ENCODE measurements around the gene RCAN2. TPM values are rescaled to one million over a fixed set of nuclear protein-coding genes. Genes with fewer than 3 reads are reported as not detected.

The RCAN2 gene
- total RNA-seq, 1 donor from 2014 or later = 11.7 TPM

DNA sequence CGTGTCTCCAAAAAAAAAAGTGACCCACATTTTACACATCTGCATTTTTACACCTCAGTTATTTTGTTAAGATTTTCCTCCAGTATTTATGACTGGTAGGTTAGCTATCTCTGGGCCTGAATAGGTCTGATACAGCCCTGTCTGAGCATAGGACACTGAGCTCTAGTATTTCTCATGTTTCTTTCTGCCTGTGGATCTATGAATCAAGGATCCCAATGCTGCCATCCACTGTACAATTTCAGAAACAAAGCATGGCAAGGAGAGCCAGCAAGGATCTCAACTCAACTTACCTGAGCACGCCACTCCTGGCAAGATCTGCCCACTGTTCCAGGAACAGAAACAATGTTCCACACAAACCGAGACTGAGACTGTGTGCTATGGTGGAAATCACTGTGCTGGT is 284.1 kb downstream of the RCAN2 start:
- TF ChIP-seq, protein P1, sequence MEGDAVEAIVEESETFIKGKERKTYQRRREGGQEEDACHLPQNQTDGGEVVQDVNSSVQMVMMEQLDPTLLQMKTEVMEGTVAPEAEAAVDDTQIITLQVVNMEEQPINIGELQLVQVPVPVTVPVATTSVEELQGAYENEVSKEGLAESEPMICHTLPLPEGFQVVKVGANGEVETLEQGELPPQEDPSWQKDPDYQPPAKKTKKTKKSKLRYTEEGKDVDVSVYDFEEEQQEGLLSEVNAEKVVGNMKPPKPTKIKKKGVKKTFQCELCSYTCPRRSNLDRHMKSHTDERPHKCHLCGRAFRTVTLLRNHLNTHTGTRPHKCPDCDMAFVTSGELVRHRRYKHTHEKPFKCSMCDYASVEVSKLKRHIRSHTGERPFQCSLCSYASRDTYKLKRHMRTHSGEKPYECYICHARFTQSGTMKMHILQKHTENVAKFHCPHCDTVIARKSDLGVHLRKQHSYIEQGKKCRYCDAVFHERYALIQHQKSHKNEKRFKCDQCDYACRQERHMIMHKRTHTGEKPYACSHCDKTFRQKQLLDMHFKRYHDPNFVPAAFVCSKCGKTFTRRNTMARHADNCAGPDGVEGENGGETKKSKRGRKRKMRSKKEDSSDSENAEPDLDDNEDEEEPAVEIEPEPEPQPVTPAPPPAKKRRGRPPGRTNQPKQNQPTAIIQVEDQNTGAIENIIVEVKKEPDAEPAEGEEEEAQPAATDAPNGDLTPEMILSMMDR (IDR thresholded peaks at IDR 0.05) = no peak

DNA sequence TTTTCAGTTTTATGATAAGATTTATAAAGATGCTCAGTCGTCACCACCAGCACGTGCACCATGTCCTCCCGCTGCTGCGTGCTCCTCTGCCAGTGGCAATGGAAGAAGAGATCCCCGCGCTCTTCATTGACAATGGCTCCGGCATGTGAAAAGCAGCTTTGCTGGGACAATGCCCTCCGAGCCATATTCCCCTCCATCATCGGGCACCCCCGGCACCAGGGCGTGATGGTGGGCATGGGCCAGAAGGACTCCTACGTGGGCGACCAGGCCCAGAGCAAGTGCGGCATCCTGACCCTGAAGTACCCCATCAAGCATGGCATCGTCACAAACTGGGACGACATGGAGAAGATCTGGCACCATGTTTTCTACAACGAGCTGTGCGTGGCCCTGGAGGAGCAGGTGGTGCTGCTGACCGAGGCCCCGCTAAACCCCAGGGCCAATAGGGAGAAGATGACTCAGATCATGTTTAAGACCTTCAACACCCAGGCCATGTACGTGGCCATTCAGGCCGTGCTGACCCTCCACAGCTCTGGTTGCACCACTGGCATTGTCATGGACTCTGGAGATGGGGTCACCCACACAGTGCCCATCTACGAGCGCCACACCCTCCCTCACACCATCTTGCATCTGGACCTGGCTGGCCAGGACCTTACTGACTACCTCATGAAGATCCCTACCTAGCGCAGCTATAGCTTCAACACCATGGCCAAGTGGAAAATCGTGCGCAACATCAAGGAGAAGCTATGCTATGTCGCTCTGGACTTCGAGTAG is 286.2 kb downstream of the RCAN2 start:
- Histone ChIP-seq H3K4me1 (no peaks in the 10 kb centered on the region), H3K36me3 (no peaks in the 10 kb centered on the region), H3K27ac (no peak overlapping the region), H3K9me3 (no peaks in the 10 kb centered on the region), H3K27me3 (no peaks in the 10 kb centered on the region), H3K4me3 (no peak overlapping the region)
- ATAC-seq (no peak), DNase-seq (no peak)
- TF ChIP-seq, protein P1 (IDR thresholded peaks at IDR 0.05) = no peak
- intact Hi-C loops (cut with DNase I) = no loop called here

More for the DNA sequence above, 284.1 kb downstream of the RCAN2 start:
- Histone ChIP-seq H3K4me1 (no peaks in the 10 kb centered on the region), H3K27ac (no peak overlapping the region), H3K4me3 (no peak overlapping the region), H3K9me3 (no peaks in the 10 kb centered on the region), H3K36me3 (no peaks in the 10 kb centered on the region), H3K27me3 (no peaks in the 10 kb centered on the region)
- ATAC-seq (no peak), DNase-seq (no peak)
- intact Hi-C loops (cut with DNase I) = no loop called here

DNA sequence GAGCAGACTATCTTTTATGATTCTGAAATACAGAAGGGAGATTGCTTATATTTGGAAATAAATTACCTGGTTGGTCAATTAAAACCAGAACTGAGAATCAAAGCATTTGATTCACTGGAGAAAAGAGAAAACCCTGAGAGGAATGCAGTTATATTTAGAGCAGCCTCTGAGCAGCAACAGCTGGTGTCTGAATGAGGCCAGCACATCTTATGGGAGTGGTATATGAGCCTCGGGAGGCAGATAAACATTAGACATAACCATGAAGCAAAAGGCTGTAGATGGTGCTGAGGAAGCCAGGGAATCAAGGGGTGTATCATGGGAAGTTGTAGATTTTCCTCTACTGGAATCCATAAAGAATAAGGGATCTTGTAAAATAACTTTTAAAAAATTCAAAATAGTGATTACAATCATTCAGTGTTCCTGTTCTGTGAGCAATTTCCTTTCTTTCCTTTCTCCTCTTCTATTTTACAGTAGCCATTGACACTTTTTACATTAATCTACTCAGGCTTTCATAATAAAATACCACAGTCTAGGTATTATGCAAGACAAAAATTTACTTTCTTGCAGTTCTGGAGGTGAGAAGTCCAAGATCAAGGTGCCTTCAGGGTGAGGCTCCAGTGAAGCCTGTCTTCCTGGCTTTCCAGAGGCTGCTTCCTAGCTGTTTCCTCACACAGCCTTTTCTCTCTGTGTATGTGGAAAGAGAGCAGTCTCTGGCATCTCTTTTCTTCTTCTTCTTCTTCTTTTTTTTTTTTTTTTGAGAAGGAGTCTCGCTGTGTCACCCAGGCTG is 287.7 kb downstream of the RCAN2 start:
- TF ChIP-seq, protein P1 (IDR thresholded peaks at IDR 0.05) = no peak
- ATAC-seq = no peak
- H3K27me3 ChIP-seq = no peaks in the 10 kb centered on the region

DNA sequence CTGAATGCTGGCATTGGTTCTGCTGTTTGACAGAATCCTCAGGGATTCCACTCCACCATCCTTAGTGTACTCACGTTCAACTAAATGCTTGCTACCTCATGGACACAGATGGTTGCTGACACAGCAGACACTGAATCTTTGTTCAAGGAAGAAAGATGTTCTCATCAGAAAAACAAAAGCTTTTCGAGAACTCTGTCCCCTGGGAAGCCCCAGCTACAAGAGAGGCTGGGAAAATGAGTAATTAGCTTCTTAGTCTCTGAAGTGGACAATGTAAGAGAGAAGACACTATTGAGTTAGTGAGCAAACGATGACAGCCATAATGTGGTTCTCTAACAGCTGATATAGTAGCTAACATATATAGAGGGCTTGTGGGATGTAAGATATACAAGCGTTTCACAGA is 289.5 kb downstream of the RCAN2 start:
- TF ChIP-seq, protein P1 (IDR thresholded peaks at IDR 0.05) = no peak
- no peaks in the 10 kb centered on the region for H3K27me3 ChIP-seq
- no peaks in the 10 kb centered on the region for H3K4me1 ChIP-seq
- H3K4me3 ChIP-seq = no peak overlapping the region
- H3K36me3 ChIP-seq = no peaks in the 10 kb centered on the region
- H3K27ac ChIP-seq = no peak overlapping the region
- ATAC-seq (no peak), DNase-seq (no peak)
- intact Hi-C loops (cut with DNase I) = no loop called here
- H3K9me3 ChIP-seq = no peaks in the 10 kb centered on the region

More for the DNA sequence above, 287.7 kb downstream of the RCAN2 start:
- no peaks in the 10 kb centered on the region for H3K9me3 ChIP-seq
- no peaks in the 10 kb centered on the region for H3K4me1 ChIP-seq
- no peak overlapping the region for H3K27ac ChIP-seq
- H3K4me3 ChIP-seq = no peak overlapping the region
- intact Hi-C loops (cut with DNase I) = no loop called here
- H3K36me3 ChIP-seq = no peaks in the 10 kb centered on the region
- no peak for DNase-seq

DNA sequence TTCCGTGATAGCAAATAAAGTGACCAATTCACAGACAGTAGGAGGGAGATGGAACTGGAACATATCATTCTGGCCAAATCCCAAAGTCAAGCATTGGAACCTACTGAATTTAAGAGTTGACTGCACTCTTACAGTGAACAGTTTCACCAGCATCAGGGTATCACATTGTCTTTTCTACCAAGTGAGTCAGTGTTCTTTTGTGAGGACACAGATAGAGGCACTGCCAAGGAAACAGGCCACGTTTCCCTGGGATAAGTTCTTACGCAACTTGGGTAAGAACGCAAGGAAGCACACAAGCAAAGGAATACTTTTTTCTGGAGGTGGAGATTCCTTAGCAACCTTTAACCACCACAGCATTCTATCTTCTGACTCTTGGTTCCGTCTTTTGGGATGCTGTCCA is 291.9 kb downstream of the RCAN2 start:
- H3K4me1 ChIP-seq = no peaks in the 10 kb centered on the region
- intact Hi-C loops (cut with DNase I) = no loop called here
- H3K36me3 ChIP-seq = no peaks in the 10 kb centered on the region
- TF ChIP-seq, protein P1 (IDR thresholded peaks at IDR 0.05) = no peak
- H3K27me3 ChIP-seq = no peaks in the 10 kb centered on the region
- no peak overlapping the region for H3K4me3 ChIP-seq
- no peaks in the 10 kb centered on the region for H3K9me3 ChIP-seq
- no peak overlapping the region for H3K27ac ChIP-seq
- no peak for ATAC-seq
- no peak for DNase-seq

Measured in upper lobe of right lung (tissue), 1 donor.